Superior temporal gyrus (tissue), 1 donor: ENCODE data around the gene CCK.
A peak's percentile ranks its signal among the peaks of the same experiment; 100 is the strongest.

Experiments used
- DNase-seq: peaks from one replicate; pipeline ENCODE4 v3.0.0-alpha.2; 2016; ENCODE audit errors: extremely low spot score

CCK gene

DNA sequence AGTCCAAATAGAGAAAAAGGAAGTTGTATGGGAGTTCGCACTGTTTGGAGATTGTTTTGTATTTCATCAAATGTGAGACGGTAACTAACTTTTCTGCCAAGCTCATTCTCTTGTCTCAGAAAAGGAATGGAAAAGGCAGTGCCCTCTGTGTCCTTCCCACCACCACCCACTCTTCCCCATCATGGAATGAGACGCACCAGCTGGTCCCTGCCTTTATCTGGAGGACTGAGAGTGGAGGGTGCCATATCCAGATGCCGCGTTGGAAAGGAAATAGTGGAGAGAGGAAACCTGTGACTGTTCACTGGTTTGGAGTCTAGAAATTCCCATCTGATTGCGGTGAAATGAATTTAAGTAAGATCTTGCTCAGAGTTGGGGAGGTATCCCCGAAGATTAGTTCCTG lies 3.7 kb upstream of the CCK start:
- DNase-seq: no peak

DNA sequence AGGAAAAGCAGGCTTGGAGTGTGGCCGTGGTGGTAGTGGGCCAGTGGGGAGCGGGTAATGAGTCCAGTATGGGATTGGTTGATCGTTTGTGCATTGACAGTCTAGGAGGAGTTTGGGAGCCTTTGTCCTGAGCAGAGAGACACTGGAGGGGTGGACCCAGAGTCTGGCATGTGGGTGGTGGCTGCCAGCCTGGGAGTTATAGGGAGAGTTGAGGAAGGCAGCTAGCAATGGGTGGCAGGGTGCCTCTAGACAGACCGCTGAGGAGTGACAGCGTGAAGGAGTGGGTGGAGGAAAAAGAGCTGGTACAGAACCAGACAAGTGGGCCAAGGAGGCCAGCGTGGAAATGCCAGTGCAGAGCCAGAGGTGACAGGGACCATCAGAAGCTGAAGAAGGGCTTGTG lies 1.9 kb upstream of the CCK start:
- no peak for DNase-seq

GRCh38 chr3:42265059-42265991 lies 660 bp downstream of the CCK start:
- no peak for DNase-seq

- DNase-seq: peak; percentile 53
Observed at GRCh38 chr3:42264399-42265058, 1.5 kb downstream of the CCK start.

DNA sequence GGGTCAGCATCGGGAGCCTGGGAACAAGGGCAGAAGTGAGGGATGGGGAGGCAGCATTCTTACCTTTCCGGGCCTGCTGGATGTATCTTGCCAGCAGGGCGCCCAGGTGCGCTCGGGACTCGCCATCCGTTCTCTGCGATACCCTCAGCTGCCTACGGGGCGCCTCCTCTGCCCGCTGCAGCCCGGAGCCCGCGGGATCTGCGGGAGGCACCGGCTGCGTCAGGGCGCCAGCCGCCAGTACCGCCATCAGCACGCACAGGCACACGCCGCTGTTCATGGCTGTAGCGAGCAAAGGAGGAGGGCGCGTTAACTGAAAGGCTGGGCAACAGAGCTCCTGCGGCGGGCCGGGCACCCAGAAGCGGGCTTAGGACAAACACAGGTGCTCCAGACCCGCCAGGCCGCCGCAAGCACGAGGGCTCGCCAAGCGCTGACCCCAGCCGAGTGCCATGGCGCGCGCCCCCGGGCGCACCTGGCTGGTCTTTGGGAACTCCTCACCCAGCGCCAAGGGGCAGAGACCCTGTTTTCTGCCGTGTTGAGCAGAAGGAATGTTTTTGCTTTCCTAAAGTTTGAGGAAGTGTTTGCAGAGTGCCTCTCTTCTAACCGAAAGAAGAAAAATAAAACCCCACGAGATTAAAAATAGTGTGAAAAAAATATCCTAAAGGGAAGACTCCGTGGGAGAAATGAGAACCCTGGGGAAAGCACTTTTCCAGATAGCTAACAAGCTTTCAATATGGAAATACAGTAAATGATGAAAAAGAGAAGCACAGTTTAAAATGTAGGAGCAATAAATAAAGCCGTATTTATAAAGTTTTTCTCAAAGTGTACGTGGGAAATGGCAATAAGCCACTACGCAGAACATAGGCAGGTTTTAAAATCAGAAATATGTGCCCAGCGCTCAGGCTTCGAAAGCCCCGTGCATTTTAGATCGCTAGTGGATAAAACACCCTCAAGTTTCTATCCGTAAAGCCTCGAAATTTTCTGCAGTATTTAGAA lies 2.3 kb downstream of the CCK start:
- peak; percentile 12 for DNase-seq

- no peak for DNase-seq
Observed at GRCh38 chr3:42262525-42262924, 3.5 kb downstream of the CCK start.

DNA sequence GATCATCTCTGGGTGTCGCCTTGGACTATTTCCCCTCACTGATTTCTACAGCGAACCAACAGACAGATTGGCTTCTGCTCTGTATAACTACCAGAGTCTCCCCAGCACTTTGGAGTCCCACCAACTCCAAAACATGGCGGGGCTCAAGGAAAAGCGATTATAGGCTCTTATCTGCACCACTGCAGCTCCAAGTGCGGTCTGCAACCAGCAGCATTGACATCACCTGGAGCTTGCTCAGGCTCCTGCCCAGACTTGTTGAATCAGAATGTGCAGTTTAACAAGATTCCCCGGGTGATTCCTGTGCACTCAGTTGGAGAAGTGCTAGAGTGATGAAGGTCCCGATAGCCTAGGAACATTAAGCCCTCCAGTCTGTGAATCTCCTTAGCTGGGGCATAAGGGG lies 9.0 kb downstream of the CCK start:
- DNase-seq: no peak

- DNase-seq: peak; percentile 10
Observed at GRCh38 chr3:42256135-42256819, 9.7 kb downstream of the CCK start.

GRCh38 chr3:42254566-42254965 lies 11.4 kb downstream of the CCK start:
- DNase-seq: no peak

DNA sequence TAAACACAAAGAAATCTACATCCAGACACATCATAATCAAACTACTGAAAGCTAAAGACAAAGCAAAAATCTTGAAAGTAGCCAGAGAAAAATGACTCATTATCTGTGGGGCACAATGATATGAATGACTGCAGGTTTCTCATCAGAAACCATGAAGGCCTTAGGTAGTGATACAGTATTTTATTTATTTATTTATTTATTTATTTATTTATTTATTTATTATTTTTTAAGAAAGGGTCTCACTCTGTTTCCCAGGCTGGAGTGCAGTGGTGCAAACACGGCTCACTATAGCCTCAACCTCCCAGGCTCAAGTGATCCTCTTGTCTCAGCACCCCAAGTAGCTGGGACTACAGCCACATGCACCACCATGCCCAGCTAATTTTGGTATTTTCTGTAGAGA lies 15.2 kb downstream of the CCK start:
- DNase-seq: no peak

- DNase-seq: peak; percentile 91
Observed at GRCh38 chr3:42247576-42248027, 18.4 kb downstream of the CCK start.

- no peak for DNase-seq
Observed at GRCh38 chr3:42246091-42246490, 19.9 kb downstream of the CCK start.

DNA sequence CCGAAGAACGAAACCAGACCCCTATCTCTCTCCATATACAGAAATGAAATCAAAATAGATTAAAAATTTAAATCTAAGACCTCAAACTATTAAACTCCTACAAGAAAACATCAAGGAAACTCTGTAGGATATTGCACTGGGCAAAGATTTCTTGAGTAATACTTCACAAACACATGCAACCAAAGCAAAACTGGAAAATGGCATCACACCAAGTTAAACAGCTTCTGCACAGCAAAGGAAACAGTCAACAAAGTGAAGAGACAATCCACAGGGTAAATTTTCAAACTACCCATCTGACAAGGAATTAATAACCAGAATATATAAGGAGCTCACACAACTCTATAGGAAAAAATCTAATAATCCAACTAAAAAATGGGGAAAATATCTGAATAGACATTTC lies 29.4 kb downstream of the CCK start:
- no peak for DNase-seq

- DNase-seq: no peak
Observed at GRCh38 chr3:42235532-42235931, 30.5 kb downstream of the CCK start.

DNA sequence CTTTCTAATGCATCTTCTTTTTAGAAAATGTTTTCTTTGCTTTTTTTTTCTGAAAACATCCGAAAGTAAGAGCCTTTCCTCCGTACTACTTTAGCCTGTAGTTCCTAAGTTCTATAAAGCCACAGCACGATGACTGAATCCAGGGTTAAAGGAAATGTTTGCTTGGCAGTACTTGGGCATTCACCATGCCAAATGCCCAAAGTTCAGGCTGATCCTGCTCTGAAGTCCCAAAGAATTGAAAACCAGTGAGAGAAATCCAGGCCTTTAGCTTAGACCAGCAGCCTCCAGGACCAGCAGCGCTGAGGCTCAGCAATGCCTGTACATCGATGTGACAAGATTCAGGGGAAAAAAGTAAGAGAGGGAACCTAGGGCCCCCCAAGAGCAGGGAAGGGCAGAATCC lies 35.1 kb downstream of the CCK start:
- no peak for DNase-seq

DNA sequence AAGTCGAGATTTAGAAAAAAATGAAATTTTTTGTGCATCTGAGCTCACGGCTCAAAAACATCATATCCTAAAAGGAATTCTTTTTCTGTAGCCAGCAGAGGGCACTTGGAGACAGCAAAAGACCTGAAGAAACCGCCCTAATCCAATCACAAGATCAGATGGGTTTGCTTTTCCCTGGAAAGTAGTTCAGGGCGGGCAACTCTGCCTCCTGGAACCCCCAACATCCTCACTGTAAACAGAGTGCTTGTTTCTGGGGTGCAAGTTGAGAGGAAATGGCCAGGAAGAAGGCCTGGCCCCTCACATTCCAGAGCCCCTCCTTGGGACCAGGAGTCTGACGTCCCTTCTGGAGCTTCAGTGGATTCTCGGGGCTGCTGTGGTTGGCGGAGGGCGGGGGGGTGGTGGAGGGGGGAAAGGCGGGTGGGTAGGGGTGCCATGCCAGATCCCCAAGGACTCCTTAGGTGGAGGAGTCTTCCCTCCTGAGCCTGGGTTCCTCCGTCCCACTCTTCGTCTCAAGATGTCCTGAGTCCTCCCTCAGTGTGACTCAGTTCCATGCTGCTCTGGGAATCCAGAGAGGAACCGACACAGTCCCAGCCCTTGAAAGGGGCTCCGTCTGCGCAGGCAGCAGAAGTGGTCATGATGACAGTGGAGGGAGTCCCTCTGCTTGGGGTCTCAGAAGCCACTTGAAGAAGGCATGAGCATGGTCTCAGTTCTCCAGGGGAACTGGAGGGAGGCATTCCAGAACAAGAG lies 35.9 kb downstream of the CCK start:
- DNase-seq: peak; percentile 83

DNA sequence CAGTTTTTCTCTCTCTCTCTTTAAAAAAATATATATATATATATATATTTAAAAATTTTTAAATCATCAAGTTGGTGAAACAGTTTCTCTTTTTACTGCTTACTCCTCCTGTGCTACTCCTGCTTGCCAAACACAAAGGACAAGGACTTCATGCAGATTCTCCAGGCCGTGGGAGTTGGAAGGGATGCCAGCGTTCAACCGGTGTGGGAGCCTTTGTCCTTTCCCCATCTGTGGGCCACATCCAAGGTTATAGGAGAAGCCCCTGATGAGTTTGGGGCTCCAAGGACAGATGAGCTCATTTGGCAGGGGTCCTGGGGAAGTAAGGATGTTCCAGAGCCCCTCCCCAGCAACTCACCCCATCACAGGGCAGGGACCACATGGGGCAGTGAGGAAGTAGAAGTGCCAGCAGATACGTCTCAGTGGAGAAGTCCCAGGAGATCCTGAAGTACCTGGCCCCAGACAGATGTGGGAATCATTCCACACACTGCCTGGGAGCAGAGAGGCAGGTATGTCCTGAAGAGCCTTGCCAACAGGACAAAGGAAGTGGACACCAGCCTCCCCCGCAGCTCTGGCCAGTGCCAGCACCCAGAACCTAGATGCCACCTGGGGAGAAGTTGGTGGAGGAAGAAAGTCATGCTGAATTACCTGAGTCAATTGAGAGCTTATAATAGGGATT lies 36.6 kb downstream of the CCK start:
- no peak for DNase-seq

DNA sequence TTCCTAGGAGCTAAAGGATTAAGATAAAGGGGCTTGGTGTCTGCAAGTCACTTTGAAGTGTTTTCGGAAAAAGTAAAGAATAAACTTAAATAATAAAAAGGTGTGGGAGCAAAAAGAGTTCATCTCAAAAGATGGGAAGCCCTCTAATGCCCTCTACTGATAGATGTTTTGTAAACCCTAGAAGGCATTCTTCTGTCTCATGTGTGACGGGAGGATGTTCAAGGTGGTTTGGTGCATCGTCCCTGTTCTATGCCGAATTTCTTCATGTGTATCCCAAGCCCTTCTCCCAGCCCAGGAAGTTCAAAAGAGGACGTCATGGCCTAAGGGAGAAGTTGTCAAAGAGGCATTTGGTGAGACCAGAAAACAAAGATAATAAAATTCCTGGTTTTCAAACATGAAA lies 37.2 kb downstream of the CCK start:
- DNase-seq: no peak

GRCh38 chr3:42226470-42227425 lies 39.2 kb downstream of the CCK start:
- DNase-seq: no peak
